ENCODE measurements around the gene GALNT10.

DNA sequence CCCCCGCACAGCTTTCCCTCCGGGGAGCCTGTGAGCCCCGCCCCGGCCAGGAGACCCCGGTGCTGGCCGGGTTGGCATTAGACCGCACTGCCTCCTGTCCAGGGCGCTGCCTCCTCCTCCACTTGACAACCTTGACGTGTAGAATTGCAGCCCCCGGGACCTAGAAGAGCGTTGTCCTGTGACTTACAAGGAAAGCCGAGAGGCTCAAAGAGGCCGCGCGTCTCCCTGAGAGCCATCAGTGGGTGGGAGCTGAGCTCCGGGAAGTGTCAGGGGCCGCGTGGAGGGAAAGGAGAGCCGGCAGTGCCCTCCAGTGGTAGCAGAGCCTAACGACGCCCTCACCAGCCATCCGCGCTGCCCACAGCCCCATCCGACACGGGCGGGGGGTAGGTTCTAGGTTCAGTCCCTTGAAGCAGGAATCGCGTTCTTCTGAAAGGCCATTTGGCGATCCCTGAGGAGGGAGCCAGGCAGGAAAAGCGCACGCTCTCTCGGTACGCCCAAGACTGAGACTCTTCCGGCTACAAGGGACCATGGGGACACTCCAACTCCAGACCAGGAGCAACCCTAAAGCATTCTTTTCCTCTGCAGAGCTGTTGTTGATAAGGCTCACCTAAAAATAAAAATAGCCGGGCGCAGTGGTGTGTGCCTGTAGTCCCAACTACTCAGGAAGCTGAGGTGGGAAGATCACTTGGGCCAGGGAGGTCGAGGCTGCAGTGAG is 214.7 kb downstream of the GALNT10 start:
- TF ChIP-seq, protein P1, sequence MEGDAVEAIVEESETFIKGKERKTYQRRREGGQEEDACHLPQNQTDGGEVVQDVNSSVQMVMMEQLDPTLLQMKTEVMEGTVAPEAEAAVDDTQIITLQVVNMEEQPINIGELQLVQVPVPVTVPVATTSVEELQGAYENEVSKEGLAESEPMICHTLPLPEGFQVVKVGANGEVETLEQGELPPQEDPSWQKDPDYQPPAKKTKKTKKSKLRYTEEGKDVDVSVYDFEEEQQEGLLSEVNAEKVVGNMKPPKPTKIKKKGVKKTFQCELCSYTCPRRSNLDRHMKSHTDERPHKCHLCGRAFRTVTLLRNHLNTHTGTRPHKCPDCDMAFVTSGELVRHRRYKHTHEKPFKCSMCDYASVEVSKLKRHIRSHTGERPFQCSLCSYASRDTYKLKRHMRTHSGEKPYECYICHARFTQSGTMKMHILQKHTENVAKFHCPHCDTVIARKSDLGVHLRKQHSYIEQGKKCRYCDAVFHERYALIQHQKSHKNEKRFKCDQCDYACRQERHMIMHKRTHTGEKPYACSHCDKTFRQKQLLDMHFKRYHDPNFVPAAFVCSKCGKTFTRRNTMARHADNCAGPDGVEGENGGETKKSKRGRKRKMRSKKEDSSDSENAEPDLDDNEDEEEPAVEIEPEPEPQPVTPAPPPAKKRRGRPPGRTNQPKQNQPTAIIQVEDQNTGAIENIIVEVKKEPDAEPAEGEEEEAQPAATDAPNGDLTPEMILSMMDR (IDR thresholded peaks at IDR 0.05): peak; percentile 84
- no peak for TF ChIP-seq EZH2 (IDR thresholded peaks at IDR 0.05)
- TF ChIP-seq EZH2phosphoT487 (IDR thresholded peaks at IDR 0.05): no peak
